Measurements from ENCODE around the gene CYP2R1.
A peak's percentile ranks its signal among the peaks of the same experiment; 100 is the strongest.
"Not testable (repeated sequence)": the region's sequence is repeated elsewhere in the genome, so short reads cannot be mapped to it uniquely, and the experiment has no call there.

Gene CYP2R1

DNA sequence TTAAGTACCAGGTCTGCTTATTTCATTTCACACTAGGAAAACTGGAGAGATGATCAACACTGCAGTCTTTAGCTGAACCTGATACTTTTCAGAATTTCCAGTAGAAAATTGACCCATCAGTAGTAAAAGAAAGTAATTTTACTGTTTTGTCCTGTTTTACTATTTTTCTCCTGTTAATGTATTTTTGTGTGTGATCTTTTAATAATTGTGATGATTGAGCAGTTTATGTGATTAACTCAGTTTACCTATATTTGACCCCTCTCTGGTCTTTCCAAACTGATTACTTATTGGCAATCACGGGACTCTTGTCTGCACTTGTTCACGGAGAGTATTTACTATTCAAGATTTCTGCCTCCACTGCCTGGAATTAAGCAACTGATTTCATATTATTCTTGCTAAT is 546 bp upstream of the CYP2R1 start:
- H3K27ac ChIP-seq = peak overlapping the region; percentile 88
- no peak for TF ChIP-seq ZFX (IDR thresholded peaks at IDR 0.05; ENCODE audit: borderline replicate concordance)
- TF ChIP-seq, protein P1, sequence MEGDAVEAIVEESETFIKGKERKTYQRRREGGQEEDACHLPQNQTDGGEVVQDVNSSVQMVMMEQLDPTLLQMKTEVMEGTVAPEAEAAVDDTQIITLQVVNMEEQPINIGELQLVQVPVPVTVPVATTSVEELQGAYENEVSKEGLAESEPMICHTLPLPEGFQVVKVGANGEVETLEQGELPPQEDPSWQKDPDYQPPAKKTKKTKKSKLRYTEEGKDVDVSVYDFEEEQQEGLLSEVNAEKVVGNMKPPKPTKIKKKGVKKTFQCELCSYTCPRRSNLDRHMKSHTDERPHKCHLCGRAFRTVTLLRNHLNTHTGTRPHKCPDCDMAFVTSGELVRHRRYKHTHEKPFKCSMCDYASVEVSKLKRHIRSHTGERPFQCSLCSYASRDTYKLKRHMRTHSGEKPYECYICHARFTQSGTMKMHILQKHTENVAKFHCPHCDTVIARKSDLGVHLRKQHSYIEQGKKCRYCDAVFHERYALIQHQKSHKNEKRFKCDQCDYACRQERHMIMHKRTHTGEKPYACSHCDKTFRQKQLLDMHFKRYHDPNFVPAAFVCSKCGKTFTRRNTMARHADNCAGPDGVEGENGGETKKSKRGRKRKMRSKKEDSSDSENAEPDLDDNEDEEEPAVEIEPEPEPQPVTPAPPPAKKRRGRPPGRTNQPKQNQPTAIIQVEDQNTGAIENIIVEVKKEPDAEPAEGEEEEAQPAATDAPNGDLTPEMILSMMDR (IDR thresholded peaks at IDR 0.05) = no peak

DNA sequence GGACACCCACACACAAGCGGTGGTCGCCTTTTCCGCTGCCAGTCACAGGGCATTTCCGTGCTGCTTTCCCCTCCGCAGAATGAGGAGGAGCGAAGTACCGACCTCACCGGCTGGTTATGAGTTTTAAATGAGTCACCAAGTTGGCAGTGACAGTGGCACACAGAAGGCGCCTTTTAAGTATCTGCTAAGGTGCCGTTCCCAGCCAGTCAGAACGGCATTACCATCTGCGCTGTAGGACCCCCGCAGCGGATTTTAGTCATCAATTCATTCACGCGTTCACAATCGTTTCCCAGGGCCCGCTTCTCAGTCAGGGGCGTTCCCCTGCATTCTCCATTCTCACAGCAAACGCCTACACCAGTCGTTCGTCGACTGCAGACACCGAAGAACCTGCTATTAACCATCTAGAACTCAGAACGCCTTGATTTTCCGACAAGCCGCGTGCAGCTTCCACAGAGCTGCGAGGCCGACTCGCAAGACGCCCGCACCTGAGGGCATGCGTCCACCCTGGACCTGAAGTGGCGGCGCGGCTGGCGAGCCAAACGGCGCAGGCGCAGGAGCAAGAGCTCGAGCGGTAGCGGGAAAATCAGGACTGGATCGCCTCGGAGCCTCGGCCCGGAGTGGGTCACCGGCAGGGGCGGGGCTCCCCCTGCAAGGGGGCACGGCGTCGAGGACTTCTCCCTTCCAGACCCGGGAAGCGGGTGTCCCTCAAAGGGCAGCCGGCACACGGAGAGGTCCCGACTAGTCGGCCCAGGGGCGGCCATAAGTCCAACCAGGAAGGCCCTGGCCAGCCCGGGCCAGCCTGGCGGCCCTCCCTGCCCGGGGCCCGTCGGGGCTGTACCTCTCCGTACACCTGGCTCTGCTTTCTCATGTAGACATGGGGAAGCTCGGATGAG is 642 bp downstream of the CYP2R1 start:
- no peak for TF ChIP-seq ZFX (IDR thresholded peaks at IDR 0.05; ENCODE audit: borderline replicate concordance)
- TF ChIP-seq, protein P1 (IDR thresholded peaks at IDR 0.05) = no peak
- peak overlapping the region; percentile 88 for H3K27ac ChIP-seq

DNA sequence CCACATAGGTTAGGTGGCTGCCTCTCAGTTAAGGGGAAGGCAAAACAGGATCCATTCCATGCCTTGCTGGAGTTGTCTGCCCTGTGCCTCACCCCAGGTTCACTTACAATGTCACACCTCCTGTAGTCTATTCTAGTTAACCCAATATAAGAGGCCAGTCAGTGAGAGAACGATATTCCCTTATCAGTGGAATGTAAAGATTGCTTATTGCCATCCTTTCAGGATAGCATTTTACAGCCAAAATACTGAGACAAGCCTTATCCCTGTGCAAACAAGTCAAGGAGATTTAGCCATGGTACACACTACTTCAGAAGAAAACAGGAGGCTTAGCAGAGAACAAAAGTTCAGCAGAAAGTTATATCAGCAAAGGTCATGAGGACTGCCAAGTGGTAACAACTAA is 5.5 kb downstream of the CYP2R1 start:
- TF ChIP-seq, protein P1 (IDR thresholded peaks at IDR 0.05) = no peak
- no peak for TF ChIP-seq ZFX (IDR thresholded peaks at IDR 0.05; ENCODE audit: borderline replicate concordance)
- no peak overlapping the region for H3K27ac ChIP-seq

DNA sequence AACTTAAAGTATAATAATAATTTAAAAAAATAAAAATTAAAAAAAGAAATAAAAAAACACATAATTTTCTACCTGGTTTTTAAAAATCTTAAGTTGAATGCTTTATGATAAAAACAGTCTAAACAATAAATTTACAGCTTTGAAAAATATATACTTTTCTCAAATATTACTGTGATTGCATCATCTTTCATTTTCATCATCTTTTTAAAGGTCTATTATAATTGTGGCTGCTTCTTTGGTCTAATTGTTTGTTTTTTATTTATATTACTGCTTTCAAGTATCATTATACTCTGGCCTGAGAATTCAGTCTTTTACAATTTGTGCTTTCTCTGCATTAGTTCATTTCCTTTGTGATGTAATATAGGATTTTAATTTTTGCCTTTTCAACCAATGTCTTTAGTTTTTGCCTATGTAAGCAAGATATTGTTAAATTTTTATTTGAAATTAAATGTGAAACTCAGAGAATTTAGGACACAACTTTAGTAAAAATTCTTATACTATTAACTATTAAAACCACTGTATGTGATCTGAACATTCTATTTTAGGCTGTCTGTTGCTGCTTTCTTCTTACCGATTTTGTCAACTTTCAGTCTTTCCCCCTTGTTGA is 7.3 kb downstream of the CYP2R1 start:
- TF ChIP-seq, protein P1 (IDR thresholded peaks at IDR 0.05) = no peak
- no peak for TF ChIP-seq ZFX (IDR thresholded peaks at IDR 0.05; ENCODE audit: borderline replicate concordance)
- H3K27ac ChIP-seq = no peak overlapping the region

DNA sequence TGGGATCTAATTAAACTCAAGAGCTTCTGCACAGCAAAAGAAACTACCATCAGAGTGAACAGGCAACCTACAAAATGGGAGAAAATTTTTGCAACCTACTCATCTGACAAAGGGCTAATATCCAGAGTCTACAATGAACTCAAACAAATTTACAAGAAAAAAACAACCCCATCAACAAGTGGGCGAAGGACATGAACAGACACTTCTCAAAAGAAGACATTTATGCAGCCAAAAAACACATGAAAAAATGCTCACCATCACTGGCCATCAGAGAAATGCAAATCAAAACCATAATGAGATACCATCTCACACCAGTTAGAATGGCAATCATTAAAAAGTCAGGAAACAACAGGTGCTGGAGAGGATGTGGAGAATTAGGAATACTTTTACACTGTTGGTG is 8.3 kb downstream of the CYP2R1 start:
- not testable (repeated sequence) for H3K27ac ChIP-seq

DNA sequence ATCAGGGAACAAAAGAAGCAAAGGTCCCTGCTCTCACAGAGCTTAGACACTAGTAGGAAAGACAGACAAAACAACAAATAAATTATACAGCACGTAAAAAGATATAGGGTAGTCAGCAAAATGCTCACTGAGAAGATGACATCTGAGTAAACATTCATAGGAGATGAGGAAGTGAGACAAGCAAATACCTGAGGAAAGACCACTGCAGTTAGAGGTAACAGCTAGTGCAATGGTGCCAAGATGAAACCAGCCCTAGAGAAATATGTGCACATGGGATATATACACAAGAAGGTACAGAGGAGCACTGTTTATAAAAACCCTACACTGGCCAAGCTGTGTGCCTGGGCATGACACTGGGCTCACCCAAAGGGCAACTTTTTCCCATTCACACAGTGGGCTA is 9.8 kb downstream of the CYP2R1 start:
- TF ChIP-seq, protein P1 (IDR thresholded peaks at IDR 0.05) = no peak
- TF ChIP-seq ZFX (IDR thresholded peaks at IDR 0.05; ENCODE audit: borderline replicate concordance) = no peak

DNA sequence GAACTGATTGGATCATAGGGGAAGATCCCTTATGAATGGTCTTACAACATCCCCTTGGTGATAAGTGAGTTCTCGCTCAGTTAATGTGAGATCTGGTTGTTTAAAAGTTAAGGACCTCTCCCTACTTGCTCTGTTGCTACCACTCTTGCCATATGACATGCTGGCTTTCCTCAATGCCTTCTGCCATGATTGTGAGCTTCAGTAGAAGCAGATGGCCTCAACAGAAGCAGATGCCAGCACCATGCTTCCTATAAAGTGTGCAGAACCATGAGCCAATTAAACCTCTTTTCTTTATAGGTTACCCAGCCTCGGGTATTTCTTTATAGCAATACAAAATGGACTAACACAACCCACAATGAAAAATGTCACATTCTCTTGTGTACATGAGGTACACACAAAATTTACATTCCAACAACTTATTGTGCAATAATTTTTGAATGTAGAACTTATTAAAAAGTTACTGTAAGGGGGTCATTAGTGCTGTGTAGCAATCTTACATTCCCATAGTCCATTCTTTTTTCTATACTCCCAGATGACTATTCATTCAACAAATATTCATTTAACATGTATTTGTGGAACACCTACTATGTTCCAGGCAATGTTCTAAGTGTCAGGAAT is 10.3 kb downstream of the CYP2R1 start:
- H3K27ac ChIP-seq = no peak overlapping the region
- TF ChIP-seq, protein P1 (IDR thresholded peaks at IDR 0.05) = no peak
- no peak for TF ChIP-seq ZFX (IDR thresholded peaks at IDR 0.05; ENCODE audit: borderline replicate concordance)

More for the DNA sequence above, 9.8 kb downstream of the CYP2R1 start:
- no peak overlapping the region for H3K27ac ChIP-seq
